Subcutaneous adipose tissue (tissue), 4 donors: ENCODE results near the gene ZNF445. TPM values are rescaled to one million over a fixed set of nuclear protein-coding genes. Genes with fewer than 3 reads are reported as not detected.

Experiments used
- total RNA-seq, 4 donors: library from RNA; depleted of rRNA; stranded (reverse); fragments of >200 nt; gene quantifications; one replicate each; pipeline ENCODE4 v1.1.0, GENCODE V29; 2016
- TF ChIP-seq, protein P1 (sequence below): fragments of 450-650 bp; IDR thresholded peaks from one replicate; pipeline ENCODE4 v1.5.1; 2016; ENCODE audit warnings: low read depth, mild to moderate bottlenecking, control low read depth, antibody characterized with exemption, moderate library complexity

The ZNF445 gene
- total RNA-seq, 4 donors from 2014 or later: 5.5 to 11.9 (median 8.1) TPM

DNA sequence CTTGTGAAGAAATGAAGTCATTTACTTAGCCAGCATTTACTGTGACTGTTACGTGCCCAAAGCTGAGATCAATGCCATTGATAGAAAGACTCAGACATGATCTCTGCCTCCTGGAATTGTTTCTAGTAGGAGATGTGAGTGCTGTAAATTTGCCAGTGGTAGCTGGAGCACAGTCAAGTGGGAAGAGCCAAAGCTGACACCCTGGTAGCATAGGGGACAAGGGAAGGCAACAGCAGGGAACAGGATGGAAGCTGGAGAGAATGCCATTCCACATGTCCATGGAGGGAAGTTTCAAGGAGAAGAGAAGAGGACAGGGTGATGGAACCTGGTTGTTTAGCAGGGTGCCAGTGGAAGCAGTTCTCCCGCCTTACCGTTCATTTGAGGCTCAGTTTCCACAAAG, 74.9 kb downstream of the ZNF445 start:
- TF ChIP-seq, protein P1, sequence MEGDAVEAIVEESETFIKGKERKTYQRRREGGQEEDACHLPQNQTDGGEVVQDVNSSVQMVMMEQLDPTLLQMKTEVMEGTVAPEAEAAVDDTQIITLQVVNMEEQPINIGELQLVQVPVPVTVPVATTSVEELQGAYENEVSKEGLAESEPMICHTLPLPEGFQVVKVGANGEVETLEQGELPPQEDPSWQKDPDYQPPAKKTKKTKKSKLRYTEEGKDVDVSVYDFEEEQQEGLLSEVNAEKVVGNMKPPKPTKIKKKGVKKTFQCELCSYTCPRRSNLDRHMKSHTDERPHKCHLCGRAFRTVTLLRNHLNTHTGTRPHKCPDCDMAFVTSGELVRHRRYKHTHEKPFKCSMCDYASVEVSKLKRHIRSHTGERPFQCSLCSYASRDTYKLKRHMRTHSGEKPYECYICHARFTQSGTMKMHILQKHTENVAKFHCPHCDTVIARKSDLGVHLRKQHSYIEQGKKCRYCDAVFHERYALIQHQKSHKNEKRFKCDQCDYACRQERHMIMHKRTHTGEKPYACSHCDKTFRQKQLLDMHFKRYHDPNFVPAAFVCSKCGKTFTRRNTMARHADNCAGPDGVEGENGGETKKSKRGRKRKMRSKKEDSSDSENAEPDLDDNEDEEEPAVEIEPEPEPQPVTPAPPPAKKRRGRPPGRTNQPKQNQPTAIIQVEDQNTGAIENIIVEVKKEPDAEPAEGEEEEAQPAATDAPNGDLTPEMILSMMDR: no peak

DNA sequence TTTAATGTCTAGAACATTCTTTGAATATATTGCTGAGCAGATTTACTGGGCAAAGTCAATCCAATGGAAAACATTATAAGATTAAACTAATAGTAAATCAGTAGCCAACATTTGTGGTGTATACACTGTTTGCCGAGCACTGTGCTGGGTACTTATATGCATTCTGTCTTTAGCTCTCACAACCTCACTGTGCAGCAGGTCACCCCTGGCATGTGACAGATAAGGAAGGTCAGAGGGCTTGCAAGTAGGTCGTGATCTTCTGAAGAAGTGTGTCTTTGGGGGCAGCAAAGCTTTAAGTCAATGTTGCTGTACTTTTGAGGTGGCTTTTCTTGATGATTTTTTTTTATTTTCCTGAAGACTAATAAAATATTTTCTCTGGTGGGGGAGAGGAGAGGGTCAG, 76.7 kb downstream of the ZNF445 start:
- TF ChIP-seq, protein P1: no peak

- TF ChIP-seq, protein P1: no peak
Observed at GRCh38 chr3:44398853-44399252, 78.6 kb downstream of the ZNF445 start.

DNA sequence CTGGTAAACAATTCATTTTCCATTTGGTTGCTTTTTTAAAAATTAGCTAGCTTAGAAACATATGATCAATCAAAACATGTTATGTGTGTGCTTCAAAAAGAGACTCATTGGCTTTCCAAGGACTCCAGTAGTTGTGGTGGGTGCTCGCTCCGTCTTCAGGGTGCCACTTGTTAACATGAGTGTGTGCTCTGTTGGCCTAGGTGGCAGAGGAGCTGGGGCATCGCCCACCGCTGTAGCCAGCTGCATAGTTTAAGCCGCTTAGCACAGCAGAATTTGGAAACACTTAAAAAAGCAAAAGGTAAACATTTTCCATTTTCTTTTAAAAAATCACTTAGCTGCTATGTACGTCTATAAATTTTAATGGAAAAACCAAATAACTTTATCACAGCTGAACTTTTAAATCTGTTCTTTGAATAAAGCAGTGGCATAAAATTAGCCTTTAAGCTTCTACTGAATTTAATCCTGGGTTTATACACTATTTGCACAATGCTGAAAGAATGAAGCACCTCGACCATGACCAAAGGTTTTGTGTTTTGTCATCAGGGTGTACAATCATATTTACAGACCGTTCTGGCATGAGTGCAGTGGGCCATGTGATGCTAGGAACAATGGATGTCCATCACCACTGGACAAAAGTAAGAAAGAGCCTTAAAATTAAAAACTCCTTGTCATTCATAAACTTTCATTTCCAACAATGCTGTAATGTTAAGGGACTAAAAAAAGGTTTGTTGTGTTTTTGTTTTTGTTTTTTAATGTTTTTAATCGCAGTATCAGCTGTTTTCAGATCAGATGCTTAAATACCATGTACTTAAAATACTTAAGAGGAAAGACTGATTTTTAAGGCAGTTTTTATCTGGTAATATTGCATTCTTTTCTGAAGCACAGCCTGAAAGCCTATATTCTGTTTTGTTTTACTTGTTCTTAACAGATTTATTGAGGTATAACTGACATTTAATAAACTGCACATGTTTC, 81.0 kb downstream of the ZNF445 start:
- TF ChIP-seq, protein P1: no peak

DNA sequence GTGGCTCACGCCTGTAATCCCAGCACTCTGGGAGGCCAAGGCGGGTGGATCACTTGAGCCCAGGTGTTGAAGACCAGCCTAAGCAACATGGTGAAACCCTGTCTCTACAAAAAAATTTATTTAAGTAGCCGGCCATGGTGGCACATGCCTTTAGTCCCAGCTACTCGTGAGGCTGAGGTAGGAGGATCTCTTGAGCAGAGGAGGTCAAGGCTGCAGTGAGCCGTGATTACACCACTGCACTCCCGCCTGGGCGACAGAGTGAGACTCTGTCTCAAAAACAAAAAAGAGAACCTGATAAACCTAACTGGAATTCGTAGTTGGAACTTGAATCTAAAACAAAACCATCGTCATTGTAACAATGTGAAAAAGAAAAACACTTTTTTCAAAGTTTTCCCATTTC, 81.8 kb downstream of the ZNF445 start:
- TF ChIP-seq, protein P1: no peak

- TF ChIP-seq, protein P1: no peak
Observed at GRCh38 chr3:44392489-44392888, 85.0 kb downstream of the ZNF445 start.

DNA sequence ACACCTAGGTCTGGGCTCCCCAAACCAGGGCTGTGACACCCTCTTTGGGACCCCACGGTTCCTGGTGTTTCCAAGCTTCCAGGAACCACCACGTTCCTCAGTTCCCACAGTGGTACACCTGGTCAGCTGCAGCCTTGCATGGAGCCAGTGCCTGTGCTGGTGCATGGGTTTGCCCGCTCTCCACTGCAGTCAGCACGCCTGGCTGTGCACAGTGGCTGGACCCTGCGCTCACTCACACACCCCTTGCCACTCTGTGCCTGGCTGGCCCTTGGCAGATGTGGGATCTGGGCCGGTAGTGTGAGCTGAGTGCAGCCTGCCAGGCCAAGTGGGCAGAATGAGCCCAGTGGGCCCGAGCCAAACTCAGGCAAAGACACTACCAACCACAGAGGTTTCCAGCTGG, 90.1 kb downstream of the ZNF445 start:
- TF ChIP-seq, protein P1: no peak

Other genes with a start within 250 kb of the ZNF445 start
- gene TOPAZ1, start 235.8 kb downstream of the ZNF445 start, total RNA-seq: not detected
- 10 to 100 TPM; 19.8 to 36.7 (median 26.7) TPM for gene TCAIM, start 138.9 kb downstream of the ZNF445 start, total RNA-seq
- 1 to 10 TPM; 2.6 to 4.1 (median 3.4) TPM for gene ZKSCAN7, start 77.5 kb upstream of the ZNF445 start, total RNA-seq
- 1 to 10 TPM; 1.9 to 3.9 (median 3.6) TPM for gene ZNF660, start 107.3 kb upstream of the ZNF445 start, total RNA-seq
- 10 to 100 TPM; 13.1 to 17.4 (median 15.0) TPM for gene ZNF197, start 147.4 kb upstream of the ZNF445 start, total RNA-seq
- gene ZNF35, start 171.1 kb upstream of the ZNF445 start, total RNA-seq: 10 to 100 TPM in 3 of 4 donors, 1 to 10 TPM in 1; 8.2 to 13.2 (median 10.8) TPM
- 1 to 10 TPM; 3.9 to 6.2 (median 4.6) TPM for gene ZNF502, start 235.0 kb upstream of the ZNF445 start, total RNA-seq